ENCODE data around the gene FRYL. TPM values are rescaled to one million over a fixed set of nuclear protein-coding genes. Genes with fewer than 3 reads are reported as not detected.

Gene FRYL
- total and polyA plus RNA-seq, 2 experiments from 2014 or later = 15.7 to 82.3 TPM

GRCh38 chr4:48484494-48485168 lies 295.4 kb downstream of the FRYL start:
- no peaks in the 10 kb centered on the region for H4K20me1 ChIP-seq (ENCODE audit: insufficient read depth, poor library complexity, severe bottlenecking)
- no peaks in the 10 kb centered on the region for H3K9me2 ChIP-seq (replicated peaks; ENCODE audit: insufficient read depth)
- no peak overlapping the region for H3K4me2 ChIP-seq
- no peaks in the 10 kb centered on the region for H3K79me2 ChIP-seq
- no peak overlapping the region for H3K4me3 ChIP-seq
- H3K4me1 ChIP-seq (ENCODE audit: insufficient read depth) = no peaks in the 10 kb centered on the region
- WGBS (ENCODE audit: low lambda C conversion rate, missing lambda C conversion rate) = 64% methylated on average over 22 of the region's 22 CpGs
- no peak overlapping the region for H3K27ac ChIP-seq
- no peaks in the 10 kb centered on the region for H3K9me3 ChIP-seq (ENCODE audit: low read depth)
- peaks cover 85% of the 10 kb centered on the region for H3K27me3 ChIP-seq
- H2AFZ ChIP-seq = no peak overlapping the region
- no peaks in the 10 kb centered on the region for H3K36me3 ChIP-seq (replicated peaks; ENCODE audit: insufficient read depth, low read depth)
- DNase-seq (ENCODE audit: low spot score) = no peak
- no peak for TF ChIP-seq CTCF (IDR thresholded peaks at IDR 0.05; ENCODE audit: poor library complexity)
- no peak for TF ChIP-seq EZH2 (IDR thresholded peaks at IDR 0.05; ENCODE audit: borderline replicate concordance)
- no peak for TF ChIP-seq EZH2phosphoT487 (IDR thresholded peaks at IDR 0.05; ENCODE audit: low read depth, severe bottlenecking, unreplicated experiment)

GRCh38 chr4:48483777-48484493 lies 296.1 kb downstream of the FRYL start:
- H3K79me2 ChIP-seq = no peaks in the 10 kb centered on the region
- H3K4me1 ChIP-seq (ENCODE audit: insufficient read depth) = no peaks in the 10 kb centered on the region
- no peak overlapping the region for H3K27ac ChIP-seq
- WGBS (ENCODE audit: low lambda C conversion rate, missing lambda C conversion rate) = 31% methylated on average over 43 of the region's 66 CpGs
- no peaks in the 10 kb centered on the region for H3K9me2 ChIP-seq (replicated peaks; ENCODE audit: insufficient read depth)
- DNase-seq (ENCODE audit: low spot score) = peak; percentile 11
- H3K9me3 ChIP-seq (ENCODE audit: low read depth) = no peaks in the 10 kb centered on the region
- H2AFZ ChIP-seq = peak overlapping the region; percentile 66
- H4K20me1 ChIP-seq (ENCODE audit: insufficient read depth, poor library complexity, severe bottlenecking) = no peaks in the 10 kb centered on the region
- no peak for TF ChIP-seq EZH2phosphoT487 (IDR thresholded peaks at IDR 0.05; ENCODE audit: low read depth, severe bottlenecking, unreplicated experiment)
- no peak for TF ChIP-seq CTCF (IDR thresholded peaks at IDR 0.05; ENCODE audit: poor library complexity)
- TF ChIP-seq EZH2 (IDR thresholded peaks at IDR 0.05; ENCODE audit: borderline replicate concordance) = peak; percentile 85
- no peaks in the 10 kb centered on the region for H3K36me3 ChIP-seq (replicated peaks; ENCODE audit: insufficient read depth, low read depth)
- H3K27me3 ChIP-seq = peaks cover 78% of the 10 kb centered on the region
- H3K4me2 ChIP-seq = peak overlapping the region; percentile 81
- H3K4me3 ChIP-seq = no peak overlapping the region

- H3K4me2 ChIP-seq = peak within 1 kb of the TSS; percentile 81
Measured at GRCh38 chr4:48483006-48483776, 296.9 kb downstream of the FRYL start, which contains the start of gene SLC10A4. SLC10A4 (plus strand) TSS chr4:48483343; CDS start chr4:48483562, 219 bp downstream.

More at GRCh38 chr4:48483006-48483776, 296.9 kb downstream of the FRYL start, which contains the start of gene SLC10A4:
- Histone ChIP-seq H3K9me2 (replicated peaks; ENCODE audit: insufficient read depth) (no peaks in the 10 kb centered on the region), H3K4me3 (no peak within 1 kb of the TSS), H2AFZ (peak within 1 kb of the TSS; percentile 66), H4K20me1 (ENCODE audit: insufficient read depth, poor library complexity, severe bottlenecking) (no peaks in the 10 kb centered on the region), H3K4me1 (ENCODE audit: insufficient read depth) (no peaks in the 10 kb centered on the region), H3K9me3 (ENCODE audit: low read depth) (no peaks in the 10 kb centered on the region), H3K79me2 (no peaks in the 10 kb centered on the region), H3K27me3 (peaks cover 71% of the 10 kb centered on the region), H3K36me3 (replicated peaks; ENCODE audit: insufficient read depth, low read depth) (no peaks in the 10 kb centered on the region), H3K27ac (no peak within 1 kb of the TSS)
- peak; percentile 39 for TF ChIP-seq EZH2phosphoT487 (IDR thresholded peaks at IDR 0.05; ENCODE audit: low read depth, severe bottlenecking, unreplicated experiment)
- TF ChIP-seq EZH2 (IDR thresholded peaks at IDR 0.05; ENCODE audit: borderline replicate concordance) = no peak
- WGBS (ENCODE audit: low lambda C conversion rate, missing lambda C conversion rate) = 6% methylated on average over 19 of the region's 85 CpGs
- peak; percentile 39 for DNase-seq (ENCODE audit: low spot score)

Measured in hepatocyte (in vitro differentiated cells).